ELF-1 (cell line): Measurements from ENCODE around the gene MS4A13.
"Not testable (repeated sequence)": the region's sequence is repeated elsewhere in the genome, so short reads cannot be mapped to it uniquely, and the experiment has no call there.

Source experiments
- DNase-seq: peaks from one replicate; pipeline ENCODE4 v3.0.0-alpha.2; 2016; ENCODE audit warnings: low read depth, low spot score

Gene MS4A13, protein sequence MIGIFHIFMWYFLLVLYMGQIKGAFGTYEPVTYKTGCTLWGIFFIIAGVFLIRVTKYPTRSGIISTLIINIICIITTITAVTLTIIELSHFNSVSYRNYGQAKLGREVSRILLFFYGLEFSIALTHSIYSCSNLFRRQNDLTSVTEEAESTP

DNA sequence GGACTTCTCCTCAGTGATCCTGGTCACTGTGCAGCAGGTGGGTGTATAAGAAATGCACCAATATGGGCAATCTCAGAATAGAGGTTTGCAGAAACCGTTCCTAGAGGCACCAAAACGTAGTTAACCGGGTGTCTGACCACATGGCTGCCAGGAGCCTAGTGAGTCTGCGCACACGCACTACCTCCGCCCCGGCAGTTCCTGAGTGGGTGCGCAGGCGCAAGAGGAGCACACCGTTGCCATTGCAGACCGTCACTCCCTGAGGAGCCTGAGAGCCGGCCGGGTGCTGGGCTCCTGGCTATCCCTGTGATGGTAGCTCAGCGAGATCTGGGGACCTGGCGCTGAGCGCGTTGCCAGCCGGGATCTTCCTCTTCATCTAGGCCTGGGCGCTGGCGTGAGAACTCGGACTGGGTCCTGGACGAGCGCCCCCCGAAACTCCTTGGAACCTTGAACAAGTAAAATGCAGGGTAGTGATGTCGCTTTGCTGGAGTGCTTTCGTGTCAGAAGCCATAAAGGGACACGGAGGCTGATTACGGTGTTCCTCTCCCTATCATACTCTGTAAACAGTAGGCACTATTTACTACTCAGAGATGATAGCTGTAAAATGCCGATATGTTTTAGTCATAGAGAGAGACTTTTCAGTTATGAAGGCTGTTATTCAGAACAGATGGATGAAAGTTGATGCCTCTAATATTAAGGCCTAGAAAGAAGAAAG is at the start of gene MS4A13:
Gene MS4A13, plus strand, starts transcription at position 249 of the 712 bp plus-strand sequence. CDS start 2,692 bp downstream, outside the sequence.
- DNase-seq = no peak

DNA sequence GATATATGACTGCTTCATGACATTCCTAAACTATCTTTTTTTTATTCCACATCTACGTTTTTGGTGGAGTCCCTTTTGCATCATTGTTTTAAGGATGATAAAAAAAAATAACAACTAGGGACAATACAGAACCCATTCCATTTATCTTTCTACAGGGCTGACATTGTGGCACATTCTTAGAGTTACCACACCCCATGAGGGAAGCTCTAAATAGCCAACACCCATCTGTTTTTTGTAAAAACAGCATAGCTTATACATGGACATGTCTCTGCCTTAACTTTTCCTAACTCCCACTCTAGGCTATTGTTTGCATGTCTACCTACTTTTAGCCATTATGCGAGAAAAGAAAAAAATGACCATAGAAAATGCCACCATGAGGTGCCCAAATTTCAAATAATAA is 46.4 kb upstream of the MS4A13 start:
- DNase-seq = no peak

DNA sequence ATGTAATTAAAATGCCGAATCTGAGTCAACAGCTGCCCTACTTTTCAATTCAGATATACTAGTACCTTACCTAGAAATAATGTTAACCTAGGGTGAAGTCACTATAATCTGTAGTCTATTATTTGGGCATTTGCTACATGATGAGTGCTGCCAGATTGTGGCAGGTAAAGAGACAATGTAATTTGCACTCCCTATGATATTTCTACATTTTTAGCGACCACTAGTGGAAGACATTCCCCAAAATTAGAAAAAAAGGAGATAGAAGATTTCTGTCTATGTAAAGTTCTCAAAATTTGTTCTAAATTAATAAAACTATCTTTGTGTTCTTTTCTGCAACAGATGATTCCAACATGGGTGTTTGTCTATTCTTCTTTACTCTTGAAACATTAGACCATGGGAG is 45.5 kb upstream of the MS4A13 start:
- DNase-seq = no peak

DNA sequence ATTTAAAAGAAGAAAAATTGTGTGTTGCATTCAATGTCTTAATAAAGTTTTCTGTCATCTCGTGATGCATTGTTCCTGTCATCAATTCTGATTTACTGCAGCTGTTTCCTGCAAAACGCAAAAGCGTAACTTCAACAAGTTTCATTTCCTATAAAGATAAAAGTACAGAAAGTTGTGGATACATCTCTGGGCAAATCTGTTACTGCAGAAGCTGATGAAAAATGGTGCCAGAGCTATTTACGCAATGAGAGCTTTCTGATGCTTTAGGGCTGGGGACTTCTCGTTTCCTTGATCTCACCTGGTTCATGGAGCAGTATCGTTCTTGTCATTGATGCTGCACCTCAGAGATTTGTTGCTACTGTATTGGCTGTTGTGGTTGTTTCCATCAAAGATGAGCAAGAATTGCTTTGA is 38.2 kb upstream of the MS4A13 start:
- DNase-seq = no peak

DNA sequence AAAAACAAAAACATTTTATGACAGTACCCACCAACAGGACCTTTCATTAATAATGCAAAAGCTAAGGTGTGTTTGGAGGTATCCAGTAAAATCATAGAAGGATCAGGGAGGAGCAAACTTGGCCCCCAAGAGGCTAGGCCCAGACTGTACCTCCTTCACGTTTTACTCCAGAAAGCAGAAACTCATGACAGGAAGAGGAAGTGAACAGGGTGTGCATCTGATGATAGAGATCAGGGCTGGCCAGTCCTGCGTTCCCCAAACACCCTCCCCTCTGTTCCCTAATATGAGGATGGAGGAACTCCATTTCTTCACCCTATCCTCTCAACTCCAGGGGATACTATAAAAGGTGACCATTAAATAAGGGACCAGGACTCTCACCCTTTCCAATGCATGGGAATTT is 32.8 kb upstream of the MS4A13 start:
- DNase-seq = no peak

DNA sequence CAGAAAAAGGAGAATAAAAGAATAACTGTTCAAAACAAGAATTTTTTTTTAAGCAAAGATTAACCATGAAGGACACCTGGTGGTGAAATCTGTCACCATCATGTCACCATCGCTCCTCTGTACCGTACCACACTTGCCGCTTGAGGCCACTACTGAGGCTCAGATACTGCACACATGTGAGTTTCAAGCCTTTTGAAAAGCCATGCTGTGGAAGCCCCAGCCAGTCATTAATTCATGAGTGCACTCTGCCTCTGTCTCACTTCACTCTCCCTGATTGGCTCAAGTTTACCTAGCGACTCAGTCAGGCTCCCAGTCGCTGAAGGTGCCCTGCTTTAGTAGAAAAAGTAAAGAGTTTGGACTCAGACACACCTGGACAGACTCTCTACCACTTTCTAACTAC is 29.2 kb upstream of the MS4A13 start:
- DNase-seq = peak; percentile 38

DNA sequence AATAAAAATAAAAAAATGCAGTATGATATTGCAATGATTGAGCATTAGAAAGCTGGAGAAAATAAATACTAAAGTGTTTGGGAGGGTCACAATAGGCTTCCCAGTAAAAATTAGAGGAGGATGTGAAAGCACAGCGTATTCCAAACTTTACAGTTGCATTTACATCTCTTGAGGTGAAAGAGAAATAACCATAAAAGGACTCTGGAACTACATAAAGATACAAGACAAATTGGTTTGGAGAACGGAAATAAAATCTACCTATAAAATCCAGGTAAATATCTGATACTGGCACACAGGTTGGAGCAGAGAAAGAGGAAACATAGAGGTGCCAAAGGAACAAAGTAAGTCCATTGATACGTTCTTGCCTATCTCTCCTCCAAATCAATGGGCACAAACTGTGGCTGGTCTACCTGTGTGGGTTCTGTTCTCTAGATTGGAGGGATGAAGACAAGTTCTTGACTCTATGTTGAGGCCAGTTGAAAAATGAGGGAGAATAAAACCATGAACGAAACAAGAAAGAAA is 22.6 kb upstream of the MS4A13 start, which contains the start of gene MS4A12:
Gene MS4A12, plus strand, starts transcription at position 291 of the 522 bp plus-strand sequence. CDS start 4,541 bp downstream, outside the sequence.
- DNase-seq = no peak

DNA sequence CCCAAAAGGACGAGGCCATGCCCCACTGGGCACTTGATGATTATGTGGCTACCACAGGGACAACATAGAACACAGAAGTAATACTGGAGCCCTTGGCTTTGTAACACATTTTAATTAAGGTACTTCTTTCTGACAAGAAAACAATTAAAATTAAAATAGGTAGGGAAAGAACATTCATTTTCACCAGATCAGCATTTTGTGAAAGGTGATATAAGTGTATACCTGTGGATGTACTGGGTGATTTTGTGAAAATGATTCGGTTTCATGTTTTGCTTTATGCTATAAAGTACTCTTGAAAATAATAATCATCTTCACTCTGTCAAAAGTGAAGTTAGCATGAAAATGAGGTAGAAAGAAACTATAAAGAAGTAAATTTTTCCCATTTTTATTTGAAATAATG is 21.7 kb upstream of the MS4A13 start:
- DNase-seq = no peak

DNA sequence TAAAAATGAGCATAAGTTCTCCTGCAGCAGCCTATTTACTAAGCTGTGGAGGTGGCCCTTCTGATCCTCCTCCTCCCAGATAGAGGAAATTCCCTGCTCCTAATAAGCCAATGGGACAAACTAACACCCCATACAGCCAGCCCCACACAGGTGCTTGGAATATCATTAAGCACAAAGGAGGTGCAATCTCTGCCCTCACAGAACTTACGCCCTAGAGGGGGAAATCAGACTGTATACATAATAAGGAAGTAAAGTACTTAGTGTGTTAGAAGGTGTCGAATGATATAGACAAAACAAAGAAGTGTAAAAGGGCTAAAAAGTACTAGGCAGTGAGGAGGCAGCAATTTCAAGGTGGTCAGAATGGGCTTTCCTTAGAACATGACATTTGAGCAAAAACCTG is 16.8 kb upstream of the MS4A13 start:
- peak; percentile 16 for DNase-seq

DNA sequence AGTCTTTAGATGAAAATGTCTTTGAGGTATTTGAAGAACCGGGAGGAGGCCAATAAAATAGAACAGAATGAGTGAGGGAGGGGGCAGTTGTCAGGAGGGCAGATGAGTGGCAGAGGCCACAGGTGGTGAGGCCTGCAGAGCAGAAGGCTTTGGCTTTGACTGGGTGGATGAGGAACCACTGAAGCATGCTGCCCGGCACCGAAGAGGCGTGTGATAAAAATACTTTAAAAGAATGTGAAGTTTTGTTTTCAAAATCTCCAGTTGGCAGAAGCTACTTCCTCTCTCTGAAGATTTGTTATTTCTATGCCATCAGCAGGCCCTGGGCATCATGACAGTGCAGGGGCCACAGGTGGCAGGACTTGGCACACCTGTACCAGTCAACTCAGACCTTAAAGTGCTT is 16.3 kb upstream of the MS4A13 start:
- no peak for DNase-seq

DNA sequence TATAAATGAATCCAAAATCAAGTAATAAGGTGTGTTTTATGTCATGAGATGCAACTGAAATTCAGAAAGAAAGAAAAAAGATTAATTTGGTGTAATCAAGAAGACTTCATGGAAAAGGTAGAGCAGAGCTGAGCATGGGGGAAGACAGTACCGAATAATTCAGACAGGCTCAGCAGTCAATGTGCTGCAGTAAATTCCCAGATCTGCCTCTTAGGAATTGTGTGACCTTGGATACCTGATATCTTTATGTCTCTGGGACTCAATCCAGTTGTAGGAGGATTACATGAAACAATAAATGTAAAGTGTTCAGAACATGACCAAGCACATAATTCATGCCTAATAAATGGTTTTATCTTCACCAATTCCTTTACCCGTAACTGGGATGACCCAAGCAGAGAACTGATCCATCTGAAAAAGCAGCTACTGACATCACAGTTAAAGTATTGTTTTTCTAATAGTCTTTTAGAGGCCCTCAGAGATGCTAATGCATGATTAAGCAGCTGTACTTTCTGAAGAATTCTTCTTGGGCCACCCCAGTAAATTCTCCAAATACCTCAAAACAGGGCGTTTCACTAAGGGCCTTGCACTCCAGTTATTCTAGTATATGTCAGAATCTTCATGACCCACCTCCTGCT is 14.8 kb upstream of the MS4A13 start:
- peak; percentile 4 for DNase-seq

DNA sequence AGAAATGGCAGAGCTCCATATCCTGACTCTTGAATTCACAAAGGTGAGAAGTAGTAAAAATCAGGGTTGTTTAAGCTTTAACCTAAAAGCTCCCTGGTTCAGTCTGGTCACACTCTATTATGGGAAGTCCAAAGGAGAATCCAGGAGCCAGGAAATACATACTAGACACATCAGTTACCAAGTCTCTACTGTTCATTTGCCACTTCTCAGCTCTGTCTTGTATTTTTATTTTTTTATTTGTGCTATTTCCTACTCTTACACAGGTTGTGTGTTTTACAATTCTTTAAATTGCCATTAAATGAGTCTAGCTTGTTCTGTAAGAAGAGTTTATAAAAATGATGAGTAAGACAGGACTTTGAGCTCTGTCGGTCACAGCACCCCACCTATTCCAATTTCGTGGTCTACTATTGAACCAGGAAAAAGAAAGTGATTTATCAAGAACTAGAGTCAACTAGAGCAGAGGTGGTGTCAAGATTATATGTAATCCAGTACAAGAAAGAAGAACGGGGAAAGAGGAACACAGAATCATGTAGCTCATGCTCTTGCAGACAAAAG is 12.9 kb upstream of the MS4A13 start:
- no peak for DNase-seq

DNA sequence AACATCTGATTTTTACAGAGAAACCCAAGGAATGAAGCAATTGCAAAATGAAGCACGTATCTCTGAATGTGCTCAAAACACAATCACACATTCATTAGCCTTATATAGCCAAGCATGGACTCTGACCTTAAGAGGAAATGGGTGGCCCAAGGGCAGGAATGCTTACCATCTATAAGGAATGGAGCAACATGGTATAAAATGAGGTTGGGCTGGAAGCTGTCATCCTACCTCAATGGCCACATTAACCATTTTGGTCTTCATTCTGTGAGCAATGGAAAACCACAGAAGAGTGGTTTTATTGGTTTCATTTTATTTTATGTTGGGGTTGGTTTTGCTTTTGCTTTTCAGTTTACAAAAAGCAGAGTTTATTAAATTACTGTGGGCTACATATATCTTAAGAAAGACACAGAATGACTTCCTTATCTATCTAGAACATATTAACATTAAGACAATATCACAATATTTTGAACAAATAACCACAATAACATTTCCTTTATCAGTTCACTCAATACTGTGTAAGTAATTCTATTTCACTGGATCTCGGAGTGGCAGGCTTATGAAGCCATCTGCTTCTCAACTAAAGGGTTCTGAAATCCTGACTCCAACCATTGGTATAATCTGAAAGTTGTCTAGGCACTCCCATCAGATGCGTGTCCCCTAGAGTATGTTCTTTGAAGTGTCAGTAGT is 10.8 kb upstream of the MS4A13 start:
- DNase-seq = no peak

DNA sequence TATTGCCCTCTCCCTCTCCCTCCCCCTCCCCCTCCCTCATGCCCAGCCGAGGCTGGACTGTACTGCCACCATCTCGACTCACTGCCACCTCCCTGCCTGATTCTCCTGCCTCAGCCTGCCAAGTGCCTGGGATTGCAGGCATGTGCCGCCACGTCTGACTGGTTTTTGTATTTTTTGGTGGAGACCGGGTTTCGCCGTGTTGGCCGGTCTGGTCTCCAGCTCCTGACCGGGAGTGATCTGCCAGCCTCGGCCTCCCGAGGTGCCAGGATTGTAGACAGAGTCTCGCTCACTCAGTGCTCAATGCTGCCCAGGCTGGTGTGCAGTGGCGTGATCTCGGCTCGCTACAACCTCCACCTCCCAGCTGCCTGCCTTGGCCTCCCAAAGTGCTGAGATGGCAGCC is 5.6 kb upstream of the MS4A13 start:
- not testable (repeated sequence) for DNase-seq

DNA sequence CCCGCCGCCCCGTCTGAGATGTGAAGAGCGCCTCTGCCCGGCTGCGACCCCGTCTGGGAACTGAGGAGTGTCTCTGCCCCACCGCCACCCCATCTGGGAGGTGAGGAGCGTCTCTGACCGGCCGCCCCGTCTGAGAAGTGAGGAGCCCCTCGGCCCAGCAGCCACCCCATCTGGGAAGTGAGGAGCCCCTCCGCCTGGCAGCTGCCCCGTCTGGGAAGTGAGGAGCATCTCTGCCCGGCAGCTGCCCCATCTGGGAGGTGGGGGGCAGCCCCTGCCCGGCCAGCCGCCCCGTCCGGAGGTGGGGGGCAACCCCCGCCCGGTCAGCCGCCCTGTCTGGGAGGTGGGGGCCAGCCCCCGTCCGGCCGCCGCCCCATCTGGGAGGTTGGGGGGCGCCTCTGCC is 5.0 kb upstream of the MS4A13 start:
- DNase-seq = not testable (repeated sequence)

DNA sequence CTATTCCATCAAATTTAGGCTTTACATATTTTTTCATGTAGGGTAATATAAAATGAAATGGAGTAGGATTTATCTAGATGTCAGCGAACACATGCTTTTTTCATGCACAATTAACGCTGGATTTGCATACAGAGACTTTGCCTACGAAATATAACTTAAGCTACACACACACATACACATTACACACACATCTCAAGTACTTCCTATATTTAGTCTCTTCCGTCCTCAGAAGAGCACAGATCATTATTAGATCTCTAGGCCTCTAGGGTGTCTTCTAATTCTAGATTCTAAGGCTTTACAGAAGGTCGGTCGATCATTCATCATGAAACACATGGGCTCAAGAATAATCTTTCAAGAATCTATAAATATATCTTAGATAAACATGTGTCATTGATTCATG is 3.8 kb upstream of the MS4A13 start:
- DNase-seq = no peak

DNA sequence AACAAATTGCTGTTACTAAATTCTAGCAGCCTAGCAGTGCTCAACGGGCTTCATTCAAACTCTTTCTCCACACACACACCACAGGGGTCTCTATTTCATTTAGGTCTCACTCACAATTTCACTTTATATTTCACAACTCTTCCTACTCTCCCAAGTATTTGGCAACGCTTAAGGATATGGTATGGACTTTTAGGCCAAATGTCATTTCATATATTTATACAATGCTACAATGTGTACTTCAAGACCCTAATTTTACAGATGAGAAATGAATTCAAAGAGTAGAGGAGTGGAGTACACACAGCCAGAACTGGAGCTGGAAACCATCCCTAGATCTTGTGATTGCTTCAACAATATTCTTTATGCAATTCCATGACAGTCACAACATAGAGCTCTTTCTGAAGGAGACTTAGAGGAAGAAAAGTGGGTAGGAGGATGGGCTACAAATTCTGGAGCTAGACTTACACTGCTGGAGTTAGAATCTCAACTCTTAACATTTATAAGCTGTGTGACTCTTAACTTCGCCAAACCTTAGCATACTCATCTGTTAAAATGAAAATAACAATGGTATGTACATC is 2.5 kb upstream of the MS4A13 start:
- DNase-seq = no peak

DNA sequence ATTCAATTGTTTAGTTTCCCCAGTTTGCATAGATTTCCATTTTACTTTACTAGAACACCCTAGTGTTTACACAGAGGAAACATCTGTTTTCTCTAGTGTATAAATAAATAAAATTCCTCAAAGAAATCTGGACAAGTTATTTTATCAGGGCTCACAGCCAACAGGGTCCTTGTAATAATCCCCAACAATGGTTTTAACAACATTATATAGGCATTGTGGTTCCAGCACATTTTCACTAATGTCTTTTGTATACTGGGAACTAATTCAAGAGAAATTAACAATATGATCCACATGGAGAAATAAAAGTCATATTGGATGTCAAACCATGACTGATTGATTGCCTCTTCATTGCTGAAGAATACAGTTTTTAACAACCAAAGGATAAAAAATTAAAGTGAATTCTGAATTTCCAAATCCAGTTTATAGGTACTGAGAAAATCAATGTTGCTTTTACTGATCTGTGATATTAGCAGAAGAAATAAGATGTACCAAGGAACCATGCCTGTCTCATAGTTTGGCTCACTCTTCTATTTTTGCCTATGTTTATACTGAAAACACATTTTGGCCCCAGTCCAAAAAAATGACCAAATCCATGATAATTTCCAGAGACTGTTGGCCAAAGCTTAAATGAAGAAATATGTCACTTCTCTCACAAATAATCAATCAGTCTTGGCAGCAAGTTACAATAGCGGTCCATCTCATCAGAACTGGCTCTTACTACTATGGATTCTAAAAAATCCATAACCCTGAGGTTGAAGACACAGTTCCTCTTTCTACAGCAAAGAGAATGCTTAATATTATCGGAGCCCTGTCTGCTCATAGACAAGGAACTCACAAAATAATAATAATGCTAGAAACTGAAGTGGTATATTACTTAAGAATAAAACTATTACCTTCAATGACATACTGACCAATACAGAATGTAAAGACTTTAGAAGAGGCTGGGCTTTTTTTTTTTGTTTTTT is 1.4 kb upstream of the MS4A13 start:
- no peak for DNase-seq

DNA sequence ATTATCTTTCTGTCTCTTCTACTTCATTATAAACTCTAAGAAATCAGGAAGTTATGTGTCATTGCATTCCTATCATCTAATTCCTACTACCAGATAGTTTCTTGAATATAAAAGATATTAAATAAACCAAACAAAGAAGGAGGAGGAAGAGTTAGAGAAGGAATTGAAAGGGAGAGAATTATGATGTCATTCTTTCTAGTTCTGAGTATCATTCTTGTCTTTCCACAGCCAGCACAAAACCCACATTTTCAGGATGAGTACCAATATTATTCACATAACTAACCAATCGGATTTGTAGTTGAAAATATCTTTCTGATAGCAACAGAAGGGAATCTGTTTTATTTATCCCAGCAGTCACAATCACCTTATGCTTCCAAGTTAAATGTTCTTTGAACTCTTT is 13.3 kb downstream of the MS4A13 start:
- no peak for DNase-seq

DNA sequence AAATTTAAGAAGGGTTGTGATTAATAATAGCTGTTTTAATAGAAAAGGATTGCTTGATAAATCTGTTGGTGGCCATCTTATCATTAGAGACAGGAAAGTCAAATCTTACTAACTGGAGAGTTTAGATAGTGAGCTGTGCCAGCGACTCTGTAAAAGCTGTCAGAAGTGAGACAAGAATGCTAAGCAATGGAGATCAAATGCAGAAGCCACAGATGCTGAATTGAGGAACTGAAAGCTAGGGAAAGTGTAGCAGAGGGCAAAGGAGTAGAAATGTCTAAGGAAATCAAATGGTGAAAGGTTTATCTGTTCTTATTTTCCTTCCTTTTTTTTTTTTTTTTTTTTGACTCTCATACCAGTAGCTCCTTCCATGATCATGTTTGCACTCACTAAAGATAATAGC is 13.7 kb downstream of the MS4A13 start:
- DNase-seq = no peak
